ENCODE results near the gene DNAAF5. TPM values are rescaled to one million over a fixed set of nuclear protein-coding genes. Genes with fewer than 3 reads are reported as not detected.

The DNAAF5 gene
- total RNA-seq, 1 donor from 2014 or later, result 18.1 TPM

DNA sequence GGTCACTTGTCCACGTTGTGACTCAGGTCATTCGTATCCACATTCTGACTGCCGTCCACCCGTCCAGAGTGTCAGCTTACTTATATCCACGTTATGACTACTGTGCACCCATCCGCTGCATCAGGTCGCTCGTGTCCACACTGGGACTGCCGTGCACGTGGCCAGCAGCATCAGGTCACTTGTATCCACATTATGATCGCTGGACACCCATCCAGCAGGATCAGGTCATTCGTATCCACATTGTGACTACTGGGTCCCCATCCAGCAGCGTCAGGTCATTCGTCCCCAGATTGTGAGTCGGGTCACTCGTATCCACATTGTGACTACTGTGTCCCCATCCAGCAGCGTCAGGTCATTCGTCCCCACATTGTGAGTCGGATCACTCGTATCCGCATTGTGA is 58.5 kb downstream of the DNAAF5 start:
- TF ChIP-seq, protein P1, sequence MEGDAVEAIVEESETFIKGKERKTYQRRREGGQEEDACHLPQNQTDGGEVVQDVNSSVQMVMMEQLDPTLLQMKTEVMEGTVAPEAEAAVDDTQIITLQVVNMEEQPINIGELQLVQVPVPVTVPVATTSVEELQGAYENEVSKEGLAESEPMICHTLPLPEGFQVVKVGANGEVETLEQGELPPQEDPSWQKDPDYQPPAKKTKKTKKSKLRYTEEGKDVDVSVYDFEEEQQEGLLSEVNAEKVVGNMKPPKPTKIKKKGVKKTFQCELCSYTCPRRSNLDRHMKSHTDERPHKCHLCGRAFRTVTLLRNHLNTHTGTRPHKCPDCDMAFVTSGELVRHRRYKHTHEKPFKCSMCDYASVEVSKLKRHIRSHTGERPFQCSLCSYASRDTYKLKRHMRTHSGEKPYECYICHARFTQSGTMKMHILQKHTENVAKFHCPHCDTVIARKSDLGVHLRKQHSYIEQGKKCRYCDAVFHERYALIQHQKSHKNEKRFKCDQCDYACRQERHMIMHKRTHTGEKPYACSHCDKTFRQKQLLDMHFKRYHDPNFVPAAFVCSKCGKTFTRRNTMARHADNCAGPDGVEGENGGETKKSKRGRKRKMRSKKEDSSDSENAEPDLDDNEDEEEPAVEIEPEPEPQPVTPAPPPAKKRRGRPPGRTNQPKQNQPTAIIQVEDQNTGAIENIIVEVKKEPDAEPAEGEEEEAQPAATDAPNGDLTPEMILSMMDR (IDR thresholded peaks at IDR 0.05; ENCODE audit: borderline replicate concordance), result no peak
- no peaks in the 10 kb centered on the region for H3K27me3 ChIP-seq (ENCODE audit: low read depth)
- intact Hi-C loops (cut with micrococcal nuclease), result loop anchor here (5.0 to 10.0 kb wide), 2 partner anchors 50 to 87 kb away; partner anchors contain the start of gene SUN1
- H3K9me3 ChIP-seq (replicated peaks), result no peaks in the 10 kb centered on the region
- H3K36me3 ChIP-seq, result peaks cover 43% of the 10 kb centered on the region
- H3K4me3 ChIP-seq, result no peak overlapping the region
- DNase-seq, result no peak
- peaks cover 25% of the 10 kb centered on the region for H3K4me1 ChIP-seq
- H3K27ac ChIP-seq (replicated peaks), result no peak overlapping the region

DNA sequence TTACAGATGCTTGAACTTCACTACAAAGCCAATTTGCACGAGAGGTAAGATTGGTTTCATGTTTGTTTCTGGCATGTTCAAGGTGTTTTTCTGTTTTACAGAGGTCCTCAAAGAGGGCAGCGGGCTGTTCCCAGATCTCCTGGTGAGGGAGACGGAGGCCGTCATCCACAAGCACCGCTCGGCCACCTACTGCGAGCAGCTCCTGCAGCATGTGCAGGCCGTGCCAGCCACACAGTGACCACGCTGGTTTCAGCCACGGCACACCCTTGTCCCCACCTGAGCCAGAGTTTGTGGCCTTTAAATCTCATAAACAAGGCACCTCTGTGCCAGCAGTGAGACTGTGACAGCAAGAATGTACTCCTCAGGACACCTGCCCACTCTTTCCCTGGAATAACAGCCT is 58.9 kb downstream of the DNAAF5 start:
- TF ChIP-seq, protein P1 (IDR thresholded peaks at IDR 0.05; ENCODE audit: borderline replicate concordance), result no peak
- Histone ChIP-seq H3K27me3 (ENCODE audit: low read depth) (no peaks in the 10 kb centered on the region), H3K4me3 (no peak overlapping the region), H3K4me1 (peaks cover 20% of the 10 kb centered on the region), H3K36me3 (peaks cover 42% of the 10 kb centered on the region), H3K9me3 (replicated peaks) (no peaks in the 10 kb centered on the region), H3K27ac (replicated peaks) (no peak overlapping the region)
- intact Hi-C loops (cut with micrococcal nuclease), result loop anchor here (5.0 to 10.0 kb wide), 2 partner anchors 49 to 87 kb away; partner anchors contain the start of gene SUN1
- DNase-seq, result no peak

DNA sequence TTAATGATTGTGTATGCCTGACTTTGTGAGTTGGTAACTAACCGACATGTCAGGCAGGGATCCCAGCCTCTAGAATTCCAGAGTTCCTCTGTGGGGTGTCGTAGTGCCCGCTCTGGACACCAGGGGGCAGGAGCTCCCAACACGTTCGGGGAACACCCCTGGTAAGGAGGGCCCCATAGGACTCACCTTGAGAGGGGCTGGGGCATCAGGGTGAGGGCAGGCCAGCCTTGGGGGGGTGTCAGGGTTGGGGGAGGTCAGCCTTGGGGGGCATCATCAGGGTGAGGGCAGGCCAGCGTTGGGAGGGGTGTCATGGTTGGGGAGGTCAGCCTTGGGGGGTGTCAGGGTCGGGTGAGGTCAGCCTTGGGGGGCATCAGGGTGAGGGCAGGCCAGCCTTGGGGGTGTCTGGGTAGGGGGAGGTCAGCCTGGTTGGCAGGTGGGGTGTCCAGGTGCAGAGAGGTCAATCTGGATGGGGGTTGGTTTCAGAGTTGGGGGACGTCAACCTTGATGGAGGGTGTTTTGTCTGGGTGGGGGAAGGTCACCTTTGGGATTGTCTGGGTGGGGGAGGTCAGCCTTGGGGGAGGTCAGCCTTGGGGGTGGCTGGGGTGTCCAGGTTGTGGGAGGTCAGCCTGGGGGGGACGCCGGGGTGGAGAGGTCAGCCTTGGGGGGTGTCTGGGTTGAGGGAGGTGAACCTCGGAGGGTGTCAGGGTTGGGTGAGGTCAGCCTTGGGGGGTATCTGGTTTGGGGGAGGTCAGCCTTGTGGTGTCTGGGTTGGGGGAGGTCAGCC is 60.2 kb downstream of the DNAAF5 start:
- Histone ChIP-seq H3K27ac (replicated peaks) (no peak overlapping the region), H3K4me3 (no peak overlapping the region), H3K9me3 (replicated peaks) (no peaks in the 10 kb centered on the region), H3K36me3 (peaks cover 39% of the 10 kb centered on the region), H3K4me1 (peaks cover 8% of the 10 kb centered on the region), H3K27me3 (ENCODE audit: low read depth) (no peaks in the 10 kb centered on the region)
- intact Hi-C loops (cut with micrococcal nuclease), result loop anchor here (5.0 to 10.0 kb wide), 2 partner anchors 48 to 86 kb away; partner anchors contain the start of gene SUN1
- TF ChIP-seq, protein P1 (IDR thresholded peaks at IDR 0.05; ENCODE audit: borderline replicate concordance), result peak; percentile 80
- peak; percentile 74 for DNase-seq

GRCh38 chr7:787332-788240 is 61.1 kb downstream of the DNAAF5 start:
- DNase-seq, result no peak
- H3K4me1 ChIP-seq, result peaks cover 6% of the 10 kb centered on the region
- H3K27me3 ChIP-seq (ENCODE audit: low read depth), result no peaks in the 10 kb centered on the region
- TF ChIP-seq, protein P1 (IDR thresholded peaks at IDR 0.05; ENCODE audit: borderline replicate concordance), result no peak
- no peak overlapping the region for H3K4me3 ChIP-seq
- intact Hi-C loops (cut with micrococcal nuclease), result loop anchor here (5.0 to 10.0 kb wide), 2 partner anchors 47 to 85 kb away; partner anchors contain the start of gene SUN1
- no peaks in the 10 kb centered on the region for H3K9me3 ChIP-seq (replicated peaks)
- no peak overlapping the region for H3K27ac ChIP-seq (replicated peaks)
- peaks cover 31% of the 10 kb centered on the region for H3K36me3 ChIP-seq

GRCh38 chr7:791519-791918 is 65.0 kb downstream of the DNAAF5 start:
- Histone ChIP-seq H3K4me1 (peaks cover 10% of the 10 kb centered on the region), H3K27me3 (ENCODE audit: low read depth) (no peaks in the 10 kb centered on the region), H3K9me3 (replicated peaks) (no peaks in the 10 kb centered on the region), H3K27ac (replicated peaks) (no peak overlapping the region), H3K4me3 (no peak overlapping the region), H3K36me3 (no peaks in the 10 kb centered on the region)
- intact Hi-C loops (cut with micrococcal nuclease), result no loop called here
- TF ChIP-seq, protein P1 (IDR thresholded peaks at IDR 0.05; ENCODE audit: borderline replicate concordance), result no peak
- no peak for DNase-seq
